Muscle of back (tissue), 10 donors: ENCODE results near the gene GFRA3. TPM values are rescaled to one million over a fixed set of nuclear protein-coding genes. Genes with fewer than 3 reads are reported as not detected.

Experiments
- polyA plus RNA-seq, 10 donors: library from polyadenylated mRNA; unstranded; fragments of 120-200 nt; gene quantifications; one replicate each; pipeline ENCODE4 v1.2.1, GENCODE V29; 2013; ENCODE audit not compliant: insufficient read length in 10 of 10

Gene GFRA3
- polyA plus RNA-seq, 10 donors = 3.7 to 13.7 (median 5.5) TPM

Other genes with a start within 250 kb of the GFRA3 start
- gene FAM13B, start 241.5 kb downstream of the GFRA3 start, polyA plus RNA-seq = 10 to 100 TPM; 17.1 to 26.6 (median 23.9) TPM
- not detected for gene WNT8A, start 190.6 kb downstream of the GFRA3 start, polyA plus RNA-seq
- 1 to 10 TPM in 5 of 10 donors, under 1 TPM in 5; 0.44 to 1.5 (median 1.1) TPM for gene NME5, start 135.2 kb downstream of the GFRA3 start, polyA plus RNA-seq
- gene BRD8, start 96.0 kb downstream of the GFRA3 start, polyA plus RNA-seq = 10 to 100 TPM; 32.9 to 77.1 (median 52.1) TPM
- 10 to 100 TPM; 13.8 to 34.5 (median 22.2) TPM for gene KIF20A, start 95.5 kb downstream of the GFRA3 start, polyA plus RNA-seq
- gene CDC23, start 61.3 kb downstream of the GFRA3 start, polyA plus RNA-seq = 10 to 100 TPM; 28.0 to 42.3 (median 36.8) TPM
- gene CDC25C, start 57.2 kb upstream of the GFRA3 start, polyA plus RNA-seq = 1 to 10 TPM; 2.6 to 5.5 (median 4.0) TPM
- 10 to 100 TPM; 30.0 to 41.0 (median 35.3) TPM for gene FAM53C, start 63.6 kb upstream of the GFRA3 start, polyA plus RNA-seq
- gene KDM3B, start 78.1 kb upstream of the GFRA3 start, polyA plus RNA-seq = 10 to 100 TPM; 50.2 to 67.6 (median 54.0) TPM
- 10 to 100 TPM in 9 of 10 donors, 1 to 10 TPM in 1; 9.4 to 28.3 (median 16.7) TPM for gene REEP2, start 164.4 kb upstream of the GFRA3 start, polyA plus RNA-seq
- gene EGR1, start 190.9 kb upstream of the GFRA3 start, polyA plus RNA-seq = 1,000 to 10,000 TPM in 1 of 10 donors, 100 to 1,000 TPM in 8, 10 to 100 TPM in 1; 52.7 to 1,010 (median 186) TPM